Left kidney (tissue), 1 donor: ENCODE results near the gene LOC128125822.

Source experiments
- DNase-seq: peaks from one replicate; pipeline ENCODE4 v3.0.0-alpha.2; 2013

The LOC128125822 gene

DNA sequence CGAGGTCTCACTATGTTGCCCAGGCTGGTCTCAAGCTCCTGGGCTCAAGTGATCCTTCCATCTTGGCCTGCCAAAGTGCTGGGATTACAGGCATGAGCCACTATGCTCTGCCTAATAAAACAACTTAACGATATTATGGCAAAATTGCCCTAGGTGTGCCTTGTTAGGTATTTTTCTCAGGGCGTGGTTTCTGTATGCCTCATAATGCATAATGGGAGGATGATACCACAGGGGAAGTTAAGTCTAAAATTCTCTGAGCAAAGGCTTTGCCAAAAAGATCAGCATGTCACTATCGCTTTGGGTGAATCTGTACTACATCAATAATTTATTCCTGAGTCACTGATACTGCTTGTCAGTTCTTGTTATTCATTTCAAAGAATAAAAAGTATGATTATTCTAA is 15.9 kb upstream of the LOC128125822 start:
- no peak for DNase-seq

DNA sequence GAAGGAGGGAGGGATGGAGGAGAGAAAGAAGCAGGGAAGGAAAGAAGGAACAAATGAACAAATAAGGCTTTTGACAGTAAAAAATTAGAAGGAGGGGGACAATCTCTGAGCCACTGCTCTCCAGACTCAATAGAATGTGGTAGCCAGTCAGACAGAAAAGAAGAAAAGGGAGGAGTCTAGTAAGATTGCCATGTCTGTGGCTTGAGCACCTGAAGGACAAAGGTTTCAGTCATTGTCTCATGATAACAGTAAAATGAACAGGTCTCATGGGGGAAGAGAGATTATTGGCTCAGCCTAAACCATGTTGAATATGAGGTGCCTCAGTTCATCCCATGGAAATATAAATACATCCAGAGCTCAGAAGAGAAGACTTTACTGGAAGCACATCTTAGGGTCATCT is 14.0 kb upstream of the LOC128125822 start:
- DNase-seq = no peak

DNA sequence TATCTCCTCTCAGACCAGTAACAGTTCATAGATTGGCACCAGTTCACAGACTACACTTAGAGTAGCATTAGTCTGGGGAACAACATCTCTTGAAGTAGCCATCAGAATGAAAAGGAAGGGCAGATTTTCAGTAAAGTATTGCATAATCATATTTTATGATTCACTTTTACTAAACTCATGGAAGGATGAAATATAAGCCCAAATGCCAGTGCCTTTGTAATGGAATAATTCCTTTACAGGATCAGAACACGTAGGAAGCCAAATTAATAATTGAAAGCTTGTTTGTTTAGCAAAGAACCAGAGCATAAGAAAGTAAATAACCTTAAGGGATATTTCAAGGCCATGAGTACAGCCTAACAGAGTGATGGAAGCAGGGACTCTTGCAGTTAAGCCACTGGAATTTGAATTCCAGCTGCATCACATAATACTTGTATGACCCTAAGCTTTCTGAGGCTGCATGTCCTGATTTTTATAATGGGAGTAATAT is 11.4 kb upstream of the LOC128125822 start:
- no peak for DNase-seq

DNA sequence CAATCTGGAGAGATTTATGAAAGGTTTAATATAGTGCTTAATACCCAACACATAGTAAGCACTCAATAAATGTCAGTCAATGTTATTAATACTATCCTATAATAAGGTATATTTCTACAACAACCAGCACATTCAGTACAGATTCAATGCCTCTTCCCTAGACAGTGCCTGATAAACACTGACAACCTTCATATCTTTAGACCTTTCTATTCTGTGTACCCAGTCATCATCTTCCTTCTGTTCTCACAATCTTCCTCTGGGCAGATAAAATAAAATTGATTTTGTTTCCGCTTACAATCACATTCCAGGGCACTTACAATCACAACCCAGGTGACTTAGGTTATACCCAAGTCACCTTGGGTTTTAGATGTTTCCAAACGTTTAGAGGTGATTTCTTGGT is 11.0 kb upstream of the LOC128125822 start:
- DNase-seq = no peak

DNA sequence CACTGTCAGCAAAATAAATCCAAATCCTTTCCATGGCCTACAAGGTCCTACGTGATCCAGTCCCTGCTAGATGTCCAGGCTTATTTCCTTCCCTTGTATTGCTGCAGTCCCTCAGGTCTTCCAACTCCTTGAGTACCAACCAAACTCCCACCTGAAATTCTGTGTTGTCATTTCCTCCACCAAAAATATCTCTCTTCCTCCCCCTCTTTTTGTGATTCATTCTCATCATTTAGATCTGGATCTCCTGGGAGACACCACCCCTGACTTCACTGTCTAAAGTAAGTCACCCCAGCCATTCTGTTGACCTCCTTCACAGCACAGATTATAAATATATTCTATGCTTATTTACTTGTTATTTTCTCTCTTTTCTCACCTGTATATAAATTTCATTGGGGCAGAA is 9.0 kb upstream of the LOC128125822 start:
- no peak for DNase-seq

DNA sequence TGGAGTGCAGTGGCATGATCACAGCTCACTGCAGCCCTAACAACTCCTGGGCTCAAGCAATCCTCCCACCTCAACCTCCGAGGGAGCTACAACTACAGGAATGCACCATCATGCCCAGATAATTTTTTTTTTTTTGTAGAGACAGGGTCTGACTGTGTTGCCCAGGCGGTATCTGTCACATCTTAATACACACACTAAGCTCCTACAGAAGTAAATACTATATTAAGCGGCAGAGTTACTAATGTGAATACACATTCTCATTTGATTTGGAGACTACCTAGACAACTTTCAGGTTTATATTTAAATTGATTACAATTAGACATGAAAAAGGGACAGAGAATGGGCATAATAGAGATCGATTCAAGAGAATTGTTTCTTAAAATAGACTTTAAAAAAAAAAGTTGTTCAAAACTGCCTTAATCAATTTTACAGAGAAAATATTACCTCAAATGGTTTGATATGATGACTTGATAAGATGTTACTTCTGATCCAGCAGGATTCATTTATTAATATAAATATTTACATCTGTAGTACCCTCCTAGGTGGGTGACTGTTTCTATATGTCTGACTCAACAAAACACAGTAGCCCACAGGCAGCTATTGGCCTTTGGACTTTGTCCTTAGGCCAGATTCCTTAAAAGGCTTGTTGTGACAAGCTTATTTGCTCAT is 7.1 kb upstream of the LOC128125822 start:
- no peak for DNase-seq

DNA sequence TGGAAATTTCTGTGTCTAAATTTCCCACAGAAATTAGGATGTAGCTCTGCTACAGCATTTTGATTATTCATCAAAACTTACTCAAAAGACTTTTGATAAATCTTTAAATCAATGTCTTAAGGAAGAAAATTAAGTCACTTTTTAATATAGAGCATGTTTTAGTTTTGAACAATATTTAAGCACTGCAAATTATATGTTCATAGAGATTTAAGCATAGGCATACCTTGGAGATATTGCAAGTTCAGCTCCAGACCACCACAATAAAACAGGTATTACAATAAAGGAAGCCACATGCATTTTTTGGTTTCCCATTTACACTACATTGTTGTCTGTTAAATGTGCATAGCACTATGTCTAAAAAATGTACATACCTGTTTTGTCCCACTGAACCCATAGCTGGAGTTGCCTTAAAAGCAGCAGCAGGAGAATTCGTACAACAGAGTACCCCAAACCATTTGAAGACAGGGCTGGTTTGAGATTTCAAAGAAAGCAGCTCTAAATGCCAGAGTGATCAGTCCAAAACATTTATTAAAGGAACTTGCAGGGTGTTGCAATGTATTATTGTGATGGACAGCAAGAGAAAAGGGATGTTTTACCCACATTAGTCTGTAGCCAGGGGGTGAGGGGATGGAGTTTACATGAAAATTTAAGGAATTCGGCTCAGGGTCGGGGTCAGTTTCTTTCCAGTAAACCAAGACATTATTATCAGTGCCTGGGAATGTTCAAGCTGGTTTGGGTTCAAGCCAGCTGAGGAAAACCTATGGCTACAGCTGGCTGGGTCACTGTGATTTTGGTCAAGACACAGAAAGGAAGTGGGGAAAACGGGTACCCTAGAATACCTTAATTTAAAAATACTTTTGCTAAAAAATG is 6.3 kb upstream of the LOC128125822 start:
- DNase-seq = no peak

DNA sequence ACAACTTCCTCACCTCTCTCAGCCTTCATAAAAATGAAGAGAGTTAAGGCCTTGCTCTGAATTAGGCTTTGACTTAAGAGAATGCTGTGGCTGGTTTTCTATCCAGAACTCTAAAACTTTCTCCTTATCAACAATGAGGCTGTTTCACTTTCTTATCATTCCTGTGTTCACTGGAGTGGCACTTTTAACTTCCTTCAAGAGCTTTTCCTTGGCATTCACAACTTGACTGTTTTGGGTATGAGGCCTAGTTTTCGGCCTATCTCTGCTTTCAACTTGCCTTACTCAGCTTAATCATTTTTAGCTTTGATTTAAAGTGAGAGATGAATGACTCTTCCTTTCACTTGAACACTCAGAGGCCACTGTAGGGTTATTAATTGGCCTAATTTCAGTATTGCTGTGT is 4.3 kb upstream of the LOC128125822 start:
- no peak for DNase-seq

DNA sequence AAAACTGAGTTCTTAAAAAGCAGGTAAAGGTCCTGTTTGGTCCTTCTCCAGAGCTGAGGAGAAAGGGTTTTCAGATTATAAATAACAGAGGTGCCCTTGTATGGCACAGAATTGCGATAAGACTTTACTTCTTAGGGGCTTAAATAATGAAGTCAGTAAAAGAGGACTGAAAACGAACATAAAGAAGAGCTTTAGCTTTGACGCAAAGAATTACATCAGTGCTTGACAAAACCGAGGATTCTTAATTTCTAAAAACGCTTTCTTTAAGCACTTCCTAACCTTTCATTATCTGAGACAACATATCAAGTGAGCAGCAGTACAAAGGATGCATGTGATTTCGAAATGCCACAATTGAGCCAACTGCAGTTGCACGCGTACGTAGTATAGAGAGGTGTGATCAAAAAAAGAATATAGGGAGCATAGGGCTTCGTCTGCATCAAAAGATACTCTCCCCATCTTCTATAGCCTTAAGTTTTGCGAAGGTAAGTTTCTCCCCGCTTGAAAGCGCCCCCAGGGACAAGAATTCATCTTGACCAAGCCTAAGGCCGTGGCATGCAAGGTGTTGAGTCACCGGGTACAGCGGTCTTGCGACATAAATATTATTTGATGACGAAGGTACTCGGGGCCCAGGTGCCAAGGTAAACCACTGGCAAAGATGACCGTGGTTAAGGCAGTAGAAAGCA is 778 bp upstream of the LOC128125822 start:
- DNase-seq = no peak

DNA sequence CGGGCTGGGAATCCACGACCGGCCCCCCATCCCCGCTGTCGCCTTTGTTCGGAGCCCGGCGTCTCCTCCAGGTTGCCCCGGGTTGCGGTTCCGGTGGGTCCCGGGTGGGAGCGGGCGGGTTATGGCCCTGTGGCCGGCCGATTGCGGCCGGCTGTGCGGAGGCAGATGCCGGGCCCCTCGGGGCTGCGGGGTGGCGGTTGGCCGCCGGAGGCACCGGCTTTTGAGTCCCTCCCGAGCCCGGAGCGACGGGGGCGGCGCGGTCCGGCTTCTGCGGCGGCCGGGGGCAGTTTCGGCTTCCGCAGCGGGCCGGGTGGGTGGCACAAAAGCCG is 431 bp downstream of the LOC128125822 start:
- DNase-seq = no peak

DNA sequence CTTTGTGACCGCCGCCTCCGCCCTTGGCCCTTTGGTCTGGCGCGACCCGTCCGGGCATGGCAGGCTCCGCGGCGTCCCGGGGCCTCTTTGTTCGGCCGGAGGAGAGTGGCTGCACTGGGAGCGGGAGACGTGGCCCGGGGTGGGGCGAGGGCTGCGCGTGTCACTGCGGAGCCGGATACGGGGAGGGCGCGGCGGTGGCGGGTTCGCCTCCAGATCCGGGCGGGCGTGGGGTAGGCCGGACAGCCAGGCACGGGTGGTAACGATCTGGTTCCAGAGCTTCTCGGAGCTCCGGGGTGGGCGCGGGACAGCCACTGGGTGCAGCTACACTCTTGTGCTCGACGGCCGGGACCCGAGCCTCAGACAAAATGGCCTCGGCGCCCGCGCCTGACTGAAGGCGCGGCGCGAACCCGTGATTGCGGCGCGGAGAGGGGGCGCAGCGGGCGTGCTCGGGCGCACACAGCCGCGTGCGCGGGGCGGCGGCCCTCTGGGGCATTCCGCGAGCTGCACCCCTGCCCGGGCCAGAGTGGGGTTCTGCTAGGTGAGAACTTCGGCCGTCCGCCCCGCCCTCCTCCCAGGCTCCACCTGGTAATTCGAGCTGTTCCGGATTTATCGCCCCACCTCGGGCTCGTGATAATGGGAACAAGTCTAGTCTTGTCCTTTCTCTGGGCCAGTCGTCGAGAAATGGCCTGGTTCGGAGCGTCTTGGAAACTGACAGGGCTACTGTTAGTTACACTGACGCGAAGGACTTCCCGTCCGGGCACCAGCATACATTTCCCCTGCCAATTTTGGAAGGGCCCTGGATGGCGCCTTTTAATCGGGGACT is 1.0 kb downstream of the LOC128125822 start:
- DNase-seq = peak; percentile 79

DNA sequence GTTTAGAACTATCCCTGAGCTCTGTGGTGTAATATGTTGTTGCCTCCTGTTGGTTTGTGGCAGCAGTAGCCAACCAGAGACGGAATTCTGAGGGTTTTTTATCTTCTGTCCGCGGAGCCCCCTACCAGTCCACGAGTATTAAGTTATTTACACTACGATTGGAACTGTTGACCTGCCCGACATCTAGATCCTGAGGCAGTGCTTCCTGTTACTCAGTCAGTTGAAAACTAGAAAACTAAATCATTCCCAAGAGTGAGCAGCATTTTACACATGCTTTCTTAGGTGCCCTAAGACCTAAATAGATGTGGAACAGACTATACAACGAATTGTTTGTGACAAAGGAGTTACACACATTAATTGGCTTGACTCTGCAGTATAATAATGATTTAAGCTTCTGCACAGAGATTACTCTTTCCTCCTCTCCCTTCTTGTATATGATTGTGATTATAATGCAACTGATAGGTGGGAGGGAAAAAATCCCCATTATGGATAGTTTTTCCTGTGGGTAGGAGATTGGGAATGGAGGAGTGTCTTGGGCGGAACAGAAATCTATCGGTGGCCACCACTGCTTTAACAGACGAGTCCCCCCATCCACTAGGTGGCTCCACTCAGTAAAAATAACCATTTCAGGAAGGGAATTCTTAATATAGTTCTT is 1.7 kb downstream of the LOC128125822 start:
- peak; percentile 49 for DNase-seq

DNA sequence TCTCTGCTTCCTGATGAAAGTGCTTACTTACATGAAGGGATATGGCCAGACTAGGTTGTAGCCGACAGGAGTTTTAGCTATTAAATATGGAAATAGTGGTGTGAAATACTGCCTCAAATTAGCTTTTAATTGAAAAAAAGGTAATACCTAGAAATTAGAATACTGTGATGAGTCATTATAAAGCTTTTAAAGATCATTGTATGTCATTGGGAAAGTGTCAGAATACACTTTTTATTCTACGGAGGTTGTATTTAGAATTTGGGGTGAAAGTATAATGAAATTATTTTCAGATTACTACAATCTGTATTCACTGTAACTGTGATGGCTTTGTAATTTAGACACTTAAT is 2.2 kb downstream of the LOC128125822 start:
- no peak for DNase-seq

DNA sequence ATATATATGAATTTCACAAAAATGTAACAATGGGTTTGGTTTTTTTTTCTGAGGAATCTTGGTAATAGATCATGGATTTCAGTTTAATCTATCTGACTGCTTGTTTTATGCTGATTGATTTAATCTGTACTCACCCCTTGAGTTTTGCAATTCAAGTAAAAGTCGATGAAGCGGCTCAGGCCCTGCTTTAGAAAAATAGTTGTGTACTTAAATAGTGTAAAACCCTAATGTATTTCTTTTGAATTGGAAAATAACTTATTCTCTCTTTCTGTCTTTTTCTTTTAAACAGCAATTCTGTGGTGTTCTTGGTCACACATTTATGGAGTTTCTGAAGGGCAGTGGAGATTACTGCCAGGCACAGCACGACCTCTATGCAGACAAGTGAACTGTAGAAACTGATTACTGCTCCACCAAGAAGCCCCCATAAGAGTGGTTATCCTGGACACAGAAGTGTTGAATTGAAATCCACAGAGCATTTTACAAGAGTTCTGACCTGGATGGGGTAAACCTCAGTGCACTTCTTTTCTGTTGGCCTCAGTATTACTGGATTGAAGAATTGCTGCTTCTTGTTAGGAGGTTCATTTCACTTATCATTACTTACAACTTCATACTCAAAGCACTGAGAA is 4.0 kb downstream of the LOC128125822 start:
- no peak for DNase-seq

DNA sequence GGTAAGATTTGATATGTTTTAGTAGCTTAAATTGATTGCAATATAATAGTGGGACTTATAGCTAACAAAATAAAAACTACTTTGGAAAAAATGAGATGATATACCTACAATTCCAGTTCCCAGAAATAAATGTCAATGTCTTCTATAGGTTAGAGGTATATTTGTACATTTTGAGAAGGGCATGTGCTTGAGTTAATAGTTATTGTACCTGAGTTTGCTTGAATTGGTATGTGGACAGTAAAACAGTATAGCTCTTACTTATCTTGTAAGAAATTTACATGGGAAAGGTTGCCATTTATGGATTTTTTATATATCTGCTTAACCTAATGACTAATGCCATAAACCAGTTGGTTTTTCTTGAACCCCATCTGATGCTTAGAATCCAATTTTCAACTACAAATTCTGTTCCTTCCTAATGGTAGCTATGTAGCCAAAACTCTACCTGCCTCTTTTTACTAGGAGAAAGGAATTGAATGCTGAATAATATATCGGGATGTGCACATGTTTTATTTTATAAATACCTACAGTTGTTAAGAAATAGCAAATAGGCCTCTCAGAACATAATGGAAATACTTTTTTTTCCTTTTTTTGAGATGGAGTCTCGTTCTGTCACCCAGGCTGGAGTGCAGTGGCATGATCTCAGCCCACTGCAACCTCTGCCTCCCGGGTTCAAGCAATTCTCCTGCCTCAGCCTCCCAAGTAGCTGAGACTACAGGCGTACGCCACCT is 4.9 kb downstream of the LOC128125822 start:
- no peak for DNase-seq

DNA sequence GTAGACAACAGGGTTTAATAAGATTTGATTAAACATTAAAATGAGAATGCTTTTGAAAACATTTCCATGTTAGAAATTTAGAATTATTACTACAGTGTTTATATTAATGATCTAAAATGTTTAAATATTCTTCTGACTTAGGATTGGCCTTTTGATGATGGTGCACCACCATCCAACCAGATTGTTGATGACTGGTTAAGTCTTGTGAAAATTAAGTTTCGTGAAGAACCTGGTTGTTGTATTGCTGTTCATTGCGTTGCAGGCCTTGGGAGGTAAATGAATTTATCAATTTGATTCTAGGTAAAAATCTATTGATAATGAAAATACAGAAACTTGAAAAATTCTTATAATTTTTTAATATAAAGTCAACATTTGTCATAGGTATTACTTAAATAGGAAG is 6.5 kb downstream of the LOC128125822 start:
- DNase-seq = no peak

DNA sequence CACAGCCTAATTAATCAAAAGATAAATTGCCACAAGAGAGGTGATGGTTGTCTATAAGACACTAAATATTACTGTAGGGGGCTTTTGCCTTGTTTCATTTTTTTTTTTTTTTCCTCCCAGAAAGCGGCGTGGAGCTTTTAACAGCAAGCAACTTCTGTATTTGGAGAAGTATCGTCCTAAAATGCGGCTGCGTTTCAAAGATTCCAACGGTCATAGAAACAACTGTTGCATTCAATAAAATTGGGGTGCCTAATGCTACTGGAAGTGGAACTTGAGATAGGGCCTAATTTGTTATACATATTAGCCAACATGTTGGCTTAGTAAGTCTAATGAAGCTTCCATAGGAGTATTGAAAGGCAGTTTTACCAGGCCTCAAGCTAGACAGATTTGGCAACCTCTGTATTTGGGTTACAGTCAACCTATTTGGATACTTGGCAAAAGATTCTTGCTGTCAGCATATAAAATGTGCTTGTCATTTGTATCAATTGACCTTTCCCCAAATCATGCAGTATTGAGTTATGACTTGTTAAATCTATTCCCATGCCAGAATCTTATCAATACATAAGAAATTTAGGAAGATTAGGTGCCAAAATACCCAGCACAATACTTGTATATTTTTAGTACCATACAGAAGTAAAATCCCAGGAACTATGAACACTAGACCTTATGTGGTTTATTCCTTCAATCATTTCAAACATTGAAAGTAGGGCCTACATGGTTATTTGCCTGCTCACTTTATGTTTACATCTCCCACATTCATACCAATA is 7.8 kb downstream of the LOC128125822 start:
- DNase-seq = no peak

DNA sequence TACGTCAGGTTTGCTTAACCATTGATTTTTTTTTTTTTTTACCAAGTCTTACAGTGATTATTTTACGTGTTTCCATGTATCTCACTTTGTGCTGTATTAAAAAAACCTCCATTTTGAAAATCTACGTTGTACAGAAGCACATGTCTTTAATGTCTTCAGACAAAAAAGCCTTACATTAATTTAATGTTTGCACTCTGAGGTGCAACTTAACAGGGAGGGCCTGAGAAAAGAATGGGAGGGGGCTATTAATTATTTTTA is 8.4 kb downstream of the LOC128125822 start:
- no peak for DNase-seq

DNA sequence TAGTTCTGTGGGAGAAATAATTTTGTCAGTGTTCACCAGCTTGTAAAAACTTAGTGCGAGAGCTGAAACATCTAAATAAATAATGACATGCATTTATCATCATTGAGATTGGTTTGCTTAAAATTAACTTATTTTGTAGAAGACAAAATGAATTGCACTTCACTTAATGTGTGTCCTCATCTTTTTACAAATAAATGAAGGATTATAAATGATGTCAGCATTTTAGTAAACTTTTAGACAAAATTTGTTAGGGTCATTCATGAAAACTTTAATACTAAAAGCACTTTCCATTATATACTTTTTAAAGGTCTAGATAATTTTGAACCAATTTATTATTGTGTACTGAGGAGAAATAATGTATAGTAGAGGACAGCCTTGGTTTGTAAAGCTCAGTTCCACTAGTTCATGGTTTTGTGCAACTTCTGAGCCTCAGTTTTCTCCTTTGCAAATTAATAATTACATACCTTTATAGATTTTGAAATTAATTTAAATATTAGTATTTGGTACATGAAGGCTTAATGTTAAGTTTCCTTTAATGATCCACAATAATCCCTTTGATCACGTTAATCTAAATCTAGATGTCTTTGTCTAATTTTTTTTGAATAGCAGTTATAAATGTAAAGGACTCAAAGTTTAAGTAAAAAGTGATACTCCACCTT is 9.2 kb downstream of the LOC128125822 start:
- DNase-seq = no peak
